Loucy (cell line): ENCODE measurements around the gene PARS2.

Experiments used
- H2AFZ ChIP-seq: fragments of 200-600 bp; sonication (generic); 2 replicates; pipeline ENCODE4 v1.6.0; 2016; ENCODE audit warnings: antibody characterized with exemption, mild to moderate bottlenecking, low read length, moderate library complexity
- H3F3A ChIP-seq: fragments of 200-600 bp; 2 replicates; pipeline ENCODE4 v1.6.0; 2016; ENCODE audit warnings: antibody characterized with exemption, low read depth, mild to moderate bottlenecking
- H3K27me3 ChIP-seq: fragments of 200-600 bp; sonication (generic); 2 replicates; pipeline ENCODE4 v1.6.1; 2014; ENCODE audit warnings: low read length, mild to moderate bottlenecking; ENCODE audit not compliant: insufficient read depth, poor library complexity, severe bottlenecking
- H3K36me3 ChIP-seq: fragments of 200-600 bp; sonication (generic); 2 replicates; pipeline ENCODE4 v1.6.1; 2016; ENCODE audit warnings: low read length; ENCODE audit not compliant: insufficient read depth
- H3K4me1 ChIP-seq: fragments of 200-600 bp; sonication (generic); 2 replicates; pipeline ENCODE4 v1.5.1; 2014; ENCODE audit warnings: low read length, mild to moderate bottlenecking; ENCODE audit not compliant: insufficient read depth, poor library complexity, severe bottlenecking
- H3K4me2 ChIP-seq: fragments of 200-600 bp; sonication (generic); 2 replicates; pipeline ENCODE4 v1.6.0; 2014; ENCODE audit warnings: antibody characterized with exemption, low read length, low read depth, mild to moderate bottlenecking; ENCODE audit not compliant: poor library complexity, severe bottlenecking
- H3K4me3 ChIP-seq: fragments of 200-600 bp; sonication (generic); 2 replicates; pipeline ENCODE4 v1.5.1; 2014; ENCODE audit warnings: low read length, mild to moderate bottlenecking, mixed read lengths; ENCODE audit not compliant: poor library complexity, severe bottlenecking
- H3K79me2 ChIP-seq: fragments of 200-600 bp; sonication (generic); 2 replicates; pipeline ENCODE4 v1.6.1; 2014; ENCODE audit warnings: low read length; ENCODE audit not compliant: insufficient read depth
- H3K9ac ChIP-seq: fragments of 200-600 bp; sonication (generic); 2 replicates; pipeline ENCODE4 v1.6.0; 2014; ENCODE audit warnings: mild to moderate bottlenecking, low read depth, low read length, moderate library complexity; ENCODE audit not compliant: poor library complexity, severe bottlenecking
- H3K9me2 ChIP-seq: fragments of 200-600 bp; sonication (generic); replicated peaks from 2 replicates; pipeline ENCODE4 v1.6.1; 2016; ENCODE audit warnings: low read depth, low read length, mixed read lengths
- H3K9me3 ChIP-seq: fragments of 200-600 bp; sonication (generic); 2 replicates; pipeline ENCODE4 v1.6.1; 2014; ENCODE audit warnings: mild to moderate bottlenecking, antibody characterized with exemption, low read length, low read depth; ENCODE audit not compliant: insufficient read depth
- H4K20me1 ChIP-seq: fragments of 200-600 bp; sonication (generic); 2 replicates; pipeline ENCODE4 v1.6.0; 2014; ENCODE audit warnings: antibody characterized with exemption, low read length, mild to moderate bottlenecking; ENCODE audit not compliant: insufficient read depth, poor library complexity, severe bottlenecking
- CTCF ChIP-seq: fragments of 200-600 bp; sonication (generic); conservative IDR thresholded peaks from 2 replicates; pipeline ENCODE4 v1.5.1; 2014; ENCODE audit warnings: mild to moderate bottlenecking, antibody characterized with exemption, low read length
- EZH2phosphoT487 ChIP-seq: fragments of 200-600 bp; IDR thresholded peaks from 2 replicates; pipeline ENCODE4 v1.6.1; 2018; ENCODE audit warnings: antibody characterized with exemption, mild to moderate bottlenecking, moderate library complexity, borderline replicate concordance

PARS2 gene

GRCh38 chr1:54810153-54810942 lies 46.0 kb upstream of the PARS2 start:
- H4K20me1 ChIP-seq, result no peaks in the 10 kb centered on the region
- H3K27me3 ChIP-seq, result no peaks in the 10 kb centered on the region
- H3K9me2 ChIP-seq, result no peaks in the 10 kb centered on the region
- H3K9ac ChIP-seq, result no peak overlapping the region
- no peaks in the 10 kb centered on the region for H3K9me3 ChIP-seq
- H3K4me3 ChIP-seq, result no peak overlapping the region
- peak; percentile 89 for TF ChIP-seq CTCF
- no peak for TF ChIP-seq EZH2phosphoT487
- no peaks in the 10 kb centered on the region for H3K79me2 ChIP-seq
- H3K36me3 ChIP-seq, result no peaks in the 10 kb centered on the region
- no peak overlapping the region for H3K4me2 ChIP-seq
- H3F3A ChIP-seq, result no peaks in the 10 kb centered on the region
- H2AFZ ChIP-seq, result 0 out of 2 replicates have a peak overlapping the region, but pooled peaks have one; percentile 6
- no peaks in the 10 kb centered on the region for H3K4me1 ChIP-seq

- Histone ChIP-seq H3K4me3 (no peak overlapping the region), H2AFZ (no peak overlapping the region), H3K27me3 (no peaks in the 10 kb centered on the region), H3K4me1 (no peaks in the 10 kb centered on the region), H3K79me2 (no peaks in the 10 kb centered on the region), H3F3A (no peaks in the 10 kb centered on the region), H3K9me3 (no peaks in the 10 kb centered on the region), H3K9ac (no peak overlapping the region), H3K36me3 (no peaks in the 10 kb centered on the region), H3K9me2 (no peaks in the 10 kb centered on the region), H3K4me2 (no peak overlapping the region), H4K20me1 (no peaks in the 10 kb centered on the region)
- TF ChIP-seq EZH2phosphoT487 (no peak), CTCF (no peak)
These were observed 45.3 kb upstream of the PARS2 start for GRCh38 chr1:54809496-54810074.

GRCh38 chr1:54808443-54809207 lies 44.3 kb upstream of the PARS2 start:
- H3K36me3 ChIP-seq, result no peaks in the 10 kb centered on the region
- no peaks in the 10 kb centered on the region for H3F3A ChIP-seq
- no peaks in the 10 kb centered on the region for H3K4me1 ChIP-seq
- no peak overlapping the region for H2AFZ ChIP-seq
- H3K27me3 ChIP-seq, result no peaks in the 10 kb centered on the region
- no peaks in the 10 kb centered on the region for H4K20me1 ChIP-seq
- H3K4me3 ChIP-seq, result no peak overlapping the region
- no peak overlapping the region for H3K4me2 ChIP-seq
- no peaks in the 10 kb centered on the region for H3K79me2 ChIP-seq
- H3K9me2 ChIP-seq, result no peaks in the 10 kb centered on the region
- no peak overlapping the region for H3K9ac ChIP-seq
- TF ChIP-seq CTCF, result peak; percentile 41; the same call in 1 of the 2 replicates
- TF ChIP-seq EZH2phosphoT487, result no peak
- H3K9me3 ChIP-seq, result no peaks in the 10 kb centered on the region
